LNCaP clone FGC (cell line): ENCODE data around the gene MASP2.

Source experiments
- DNase-seq: peaks from one replicate; pipeline ENCODE4 v3.0.0-alpha.2; 2011; ENCODE audit warnings: low read depth
- H3K4me3 ChIP-seq: 2 replicates; pipeline ENCODE4 v1.5.1; 2011; ENCODE audit warnings: mild to moderate bottlenecking, low read depth, low read length, control low read depth
- TF ChIP-seq, protein P1 (sequence below): IDR thresholded peaks from 2 replicates; pipeline ENCODE4 v1.5.1; 2012; ENCODE audit warnings: mild to moderate bottlenecking; ENCODE audit not compliant: control insufficient read depth, insufficient read depth; ENCODE audit errors: extremely low read depth

The MASP2 gene

DNA sequence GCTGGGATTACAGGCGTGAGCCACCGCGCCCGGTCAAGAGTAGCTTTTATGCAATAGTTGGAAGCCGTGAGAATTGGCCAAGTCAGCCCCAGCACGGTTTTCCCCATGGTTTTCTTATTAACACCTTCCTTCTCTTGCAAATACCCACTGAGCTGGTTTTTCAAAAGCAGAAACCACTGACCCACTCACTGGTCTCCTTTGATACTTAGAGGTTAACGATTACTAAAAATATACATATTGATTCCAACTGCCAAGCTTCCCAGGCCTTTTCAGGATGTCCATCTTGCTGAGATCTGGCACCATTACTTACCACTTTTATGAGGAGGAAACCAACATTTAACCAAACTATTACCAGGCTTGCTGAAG, 60.5 kb downstream of the MASP2 start:
- no peak overlapping the region for H3K4me3 ChIP-seq
- TF ChIP-seq, protein P1, sequence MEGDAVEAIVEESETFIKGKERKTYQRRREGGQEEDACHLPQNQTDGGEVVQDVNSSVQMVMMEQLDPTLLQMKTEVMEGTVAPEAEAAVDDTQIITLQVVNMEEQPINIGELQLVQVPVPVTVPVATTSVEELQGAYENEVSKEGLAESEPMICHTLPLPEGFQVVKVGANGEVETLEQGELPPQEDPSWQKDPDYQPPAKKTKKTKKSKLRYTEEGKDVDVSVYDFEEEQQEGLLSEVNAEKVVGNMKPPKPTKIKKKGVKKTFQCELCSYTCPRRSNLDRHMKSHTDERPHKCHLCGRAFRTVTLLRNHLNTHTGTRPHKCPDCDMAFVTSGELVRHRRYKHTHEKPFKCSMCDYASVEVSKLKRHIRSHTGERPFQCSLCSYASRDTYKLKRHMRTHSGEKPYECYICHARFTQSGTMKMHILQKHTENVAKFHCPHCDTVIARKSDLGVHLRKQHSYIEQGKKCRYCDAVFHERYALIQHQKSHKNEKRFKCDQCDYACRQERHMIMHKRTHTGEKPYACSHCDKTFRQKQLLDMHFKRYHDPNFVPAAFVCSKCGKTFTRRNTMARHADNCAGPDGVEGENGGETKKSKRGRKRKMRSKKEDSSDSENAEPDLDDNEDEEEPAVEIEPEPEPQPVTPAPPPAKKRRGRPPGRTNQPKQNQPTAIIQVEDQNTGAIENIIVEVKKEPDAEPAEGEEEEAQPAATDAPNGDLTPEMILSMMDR: no peak
- no peak for DNase-seq

DNA sequence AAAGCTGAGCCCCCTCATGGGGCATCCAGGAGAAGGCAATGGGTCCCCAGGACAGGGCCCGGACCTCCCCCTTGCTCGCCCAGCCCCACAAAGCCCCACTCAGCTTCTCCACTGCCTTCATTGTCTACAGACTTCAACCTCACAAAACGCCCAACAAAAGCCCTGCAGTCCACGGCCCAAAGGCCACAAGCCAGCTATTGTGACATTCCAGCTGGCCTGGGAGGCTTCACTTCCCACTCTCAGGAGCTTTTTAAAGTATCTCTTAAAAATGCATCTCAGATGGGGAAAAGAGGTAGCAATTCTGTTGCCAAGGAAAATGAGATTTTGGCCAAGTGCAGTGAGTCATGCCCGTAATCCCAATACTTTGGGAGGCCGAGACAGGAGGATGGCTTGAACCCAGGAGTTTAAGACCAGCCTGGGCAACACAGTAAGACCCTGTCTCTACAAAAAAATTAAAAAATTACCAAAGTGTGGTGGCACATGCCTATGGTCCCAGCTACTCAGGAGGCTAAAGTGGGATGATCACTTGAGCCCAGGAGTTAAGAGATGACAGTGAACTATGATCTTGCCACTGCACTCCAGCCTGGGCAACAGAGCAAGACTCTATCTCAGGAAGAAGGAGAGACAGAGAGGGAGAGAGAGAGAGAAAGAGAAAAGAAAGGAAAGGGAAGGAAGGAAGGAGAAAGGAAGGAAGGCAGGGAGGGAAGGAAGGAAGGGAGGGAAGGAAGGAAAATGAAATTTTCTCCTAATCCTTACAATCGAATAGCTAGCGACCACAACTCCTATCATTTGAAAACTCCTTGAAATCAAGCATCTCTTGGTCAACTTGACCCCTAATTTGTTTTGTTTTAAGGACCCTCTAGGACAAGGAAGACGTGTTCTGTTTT, 66.0 kb downstream of the MASP2 start:
- TF ChIP-seq, protein P1: no peak
- H3K4me3 ChIP-seq: no peak overlapping the region
- no peak for DNase-seq

DNA sequence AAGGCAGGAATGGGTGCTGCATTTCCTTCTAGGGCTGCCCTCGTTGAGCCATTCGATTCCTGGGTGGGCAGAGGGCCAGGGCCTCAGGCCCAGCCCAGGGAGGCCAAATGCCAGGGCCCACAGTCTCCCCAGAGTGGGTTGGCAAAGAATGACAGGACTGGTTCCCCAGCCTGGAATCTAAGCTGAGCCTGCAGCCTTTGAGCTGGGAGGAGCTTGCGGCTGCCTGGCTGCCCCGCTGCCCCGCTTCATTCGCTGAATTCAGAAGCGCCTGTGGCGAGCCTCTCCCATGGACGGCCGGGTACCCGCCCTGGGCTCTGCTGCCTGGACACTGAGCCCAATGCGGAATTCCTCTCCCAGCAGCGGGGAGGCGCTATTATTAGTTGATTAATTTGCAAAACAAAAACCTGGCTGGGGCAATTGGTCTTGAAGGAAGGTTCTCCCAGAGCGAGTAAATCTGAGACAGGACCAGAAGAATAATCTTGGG, 66.9 kb downstream of the MASP2 start:
- no peak overlapping the region for H3K4me3 ChIP-seq
- TF ChIP-seq, protein P1: peak; percentile 34; the same call in 1 of the 2 replicates
- DNase-seq: peak; percentile 72

DNA sequence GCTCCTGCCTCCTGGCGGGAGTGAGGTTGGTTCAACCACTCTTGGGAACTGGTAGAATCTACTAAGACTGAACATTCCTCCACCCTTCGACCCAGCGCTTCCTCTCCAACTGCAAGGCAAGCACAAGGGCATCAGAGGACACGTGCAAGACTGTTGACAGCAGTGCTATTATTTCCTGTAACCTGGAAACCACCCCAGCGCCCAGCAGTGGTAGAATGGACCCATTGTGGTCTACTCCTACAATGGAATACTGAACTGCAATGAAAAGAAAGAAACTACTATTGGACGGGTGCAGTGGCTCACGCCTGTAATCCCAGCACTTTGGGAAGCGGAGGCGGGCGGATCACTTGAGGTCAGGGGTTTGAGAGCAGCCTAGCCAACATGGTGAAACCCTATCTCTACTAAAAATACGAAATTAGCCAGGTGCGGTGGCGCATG, 67.5 kb downstream of the MASP2 start:
- H3K4me3 ChIP-seq: no peak overlapping the region
- TF ChIP-seq, protein P1: no peak
- no peak for DNase-seq

DNA sequence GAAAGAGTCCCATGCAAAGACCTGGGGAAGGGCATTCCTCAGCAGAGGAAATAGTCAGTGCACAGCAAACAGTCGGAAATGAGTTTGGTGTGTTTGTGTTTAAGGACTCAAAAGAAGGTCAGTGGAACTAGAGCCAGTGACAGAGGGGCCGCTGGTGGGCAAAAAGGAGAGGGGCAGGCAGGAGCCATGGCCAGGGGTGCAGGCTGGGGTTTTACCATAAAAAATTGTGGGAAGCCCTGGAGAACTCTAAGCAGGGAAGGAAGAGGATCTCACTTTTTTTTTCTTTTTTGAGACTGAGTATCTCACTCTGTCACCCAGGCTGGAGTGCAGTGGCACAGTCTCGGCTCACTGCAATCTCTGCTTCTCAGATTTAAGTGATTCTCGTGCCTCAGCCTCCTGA, 68.3 kb downstream of the MASP2 start:
- DNase-seq: no peak
- no peak overlapping the region for H3K4me3 ChIP-seq
- TF ChIP-seq, protein P1: no peak
